GM08714 (cell line): ENCODE measurements around the gene ADAMTS17.

Experiments
- H3K4me3 ChIP-seq: fragments of 200-500 bp; sonication (Bioruptor generic); 2 replicates; pipeline ENCODE4 v1.5.1; 2014; ENCODE audit warnings: mild to moderate bottlenecking, low read length, inconsistent platforms
- ZNF274 ChIP-seq: IDR thresholded peaks from 2 replicates; pipeline ENCODE4 v1.6.1; 2012; ENCODE audit warnings: mild to moderate bottlenecking, low read depth, low read length

Gene ADAMTS17

DNA sequence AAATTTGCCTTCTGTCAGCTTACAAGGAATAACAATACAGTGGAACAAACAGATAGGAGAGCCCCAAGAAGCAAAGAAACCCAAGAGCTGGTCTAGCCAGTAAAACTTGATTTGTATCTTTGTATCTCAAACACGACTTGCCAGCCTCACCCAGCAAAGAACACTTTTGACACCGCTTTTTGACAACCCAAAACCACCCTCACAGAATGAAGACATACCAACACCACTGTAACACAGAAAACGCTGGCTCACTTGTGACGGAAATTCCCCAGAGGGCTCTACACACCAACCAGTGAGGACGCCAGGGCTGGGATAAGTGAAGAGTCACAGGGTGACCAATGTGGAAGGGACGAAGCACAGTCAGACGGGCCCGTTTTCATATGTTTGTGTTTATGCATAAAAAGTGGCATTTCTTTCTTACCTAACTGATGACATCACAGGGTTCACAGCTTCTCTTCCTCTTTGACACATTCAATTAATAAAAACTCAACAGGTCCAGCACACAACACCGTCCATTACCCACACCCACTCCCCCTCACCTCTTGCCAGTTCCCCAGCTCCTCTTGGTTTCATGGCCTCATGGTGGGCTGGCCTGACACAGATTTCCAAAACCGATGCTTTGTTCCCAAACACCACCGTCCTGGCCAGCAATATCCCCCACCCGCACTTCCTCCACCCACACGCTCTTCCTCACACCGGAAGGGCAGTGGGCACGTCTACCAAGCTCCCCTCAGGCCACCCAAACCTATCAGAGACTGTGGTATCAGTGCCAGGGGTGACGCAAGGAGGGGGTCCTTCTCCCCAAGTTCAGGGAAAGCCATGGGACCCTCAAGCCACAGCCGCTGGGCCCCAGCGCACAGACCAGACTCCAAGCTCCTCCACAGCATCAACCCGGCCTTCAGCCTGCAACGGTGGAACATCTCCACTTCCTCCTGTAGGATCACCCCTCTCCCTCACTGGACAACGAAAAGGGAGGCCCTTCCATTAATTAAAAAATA lies 94.2 kb downstream of the ADAMTS17 start:
- no peak for TF ChIP-seq ZNF274
- H3K4me3 ChIP-seq, result no peak overlapping the region

DNA sequence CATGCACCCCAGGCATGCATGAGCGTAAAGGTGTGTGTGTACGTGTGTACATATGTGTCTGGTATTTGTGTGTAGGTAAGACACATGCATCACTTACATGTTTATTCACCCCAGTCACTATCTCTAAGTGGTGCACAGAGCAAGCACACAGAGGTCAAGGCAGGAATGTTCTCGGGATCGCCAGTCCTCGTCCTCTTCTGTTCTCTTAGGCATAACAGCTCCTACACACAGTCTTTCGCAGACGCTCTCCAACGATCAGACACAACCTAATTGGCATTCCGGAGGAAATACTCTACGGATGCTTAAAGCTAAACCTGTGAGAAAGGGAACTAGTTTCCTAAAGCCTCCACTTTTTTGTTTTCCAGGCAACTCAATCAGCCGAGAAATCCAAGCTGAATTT lies 95.9 kb downstream of the ADAMTS17 start:
- H3K4me3 ChIP-seq, result no peak overlapping the region
- no peak for TF ChIP-seq ZNF274

DNA sequence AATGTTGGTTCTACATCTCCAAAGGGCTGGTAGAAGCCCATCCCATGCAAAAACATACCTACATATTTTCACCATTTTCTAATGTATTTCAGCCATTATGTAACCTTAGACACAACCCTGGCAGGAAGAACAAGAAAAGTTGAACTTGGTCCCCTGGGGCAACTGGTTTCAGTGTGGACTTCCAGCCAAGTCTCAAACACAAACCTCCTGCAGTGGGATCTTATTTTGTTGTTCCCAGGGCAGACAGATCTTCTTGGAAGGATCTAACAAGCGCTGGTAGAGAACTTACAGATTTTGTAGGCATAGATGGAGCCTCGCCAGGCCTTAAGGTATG lies 96.3 kb downstream of the ADAMTS17 start:
- no peak overlapping the region for H3K4me3 ChIP-seq
- no peak for TF ChIP-seq ZNF274

DNA sequence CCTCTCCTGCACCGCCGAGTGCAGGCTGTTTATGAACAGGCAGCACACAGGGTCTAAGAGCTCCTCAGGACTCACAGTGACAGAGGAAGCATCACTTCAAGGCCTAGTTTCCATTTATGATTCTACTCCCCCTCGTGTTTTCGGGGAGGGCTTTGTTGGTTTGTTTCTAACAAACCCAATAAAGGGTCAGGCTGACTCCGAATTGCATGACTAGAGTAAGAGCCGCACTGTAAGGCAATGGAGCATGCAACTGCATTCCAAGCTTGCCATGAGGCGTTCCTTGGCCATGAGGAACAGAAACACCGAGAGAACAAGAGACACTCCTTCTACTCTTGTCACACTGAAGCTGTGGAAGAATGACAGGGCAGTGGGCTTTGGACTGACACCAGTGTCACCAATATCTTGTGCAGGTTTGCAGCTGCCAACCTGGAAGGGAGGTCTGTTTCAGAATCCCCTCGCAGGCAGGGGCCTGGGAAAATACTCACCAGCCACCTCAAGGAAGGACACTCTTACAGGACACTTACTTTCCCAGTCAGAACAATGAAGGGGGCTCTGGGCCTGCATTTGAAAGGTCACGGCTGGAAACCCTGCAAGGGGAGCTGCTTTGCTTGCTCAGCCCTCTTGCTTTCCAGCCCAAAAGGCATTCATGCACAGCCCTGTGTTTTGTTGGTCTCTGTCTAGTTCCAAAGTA lies 96.8 kb downstream of the ADAMTS17 start:
- no peak overlapping the region for H3K4me3 ChIP-seq
- no peak for TF ChIP-seq ZNF274

DNA sequence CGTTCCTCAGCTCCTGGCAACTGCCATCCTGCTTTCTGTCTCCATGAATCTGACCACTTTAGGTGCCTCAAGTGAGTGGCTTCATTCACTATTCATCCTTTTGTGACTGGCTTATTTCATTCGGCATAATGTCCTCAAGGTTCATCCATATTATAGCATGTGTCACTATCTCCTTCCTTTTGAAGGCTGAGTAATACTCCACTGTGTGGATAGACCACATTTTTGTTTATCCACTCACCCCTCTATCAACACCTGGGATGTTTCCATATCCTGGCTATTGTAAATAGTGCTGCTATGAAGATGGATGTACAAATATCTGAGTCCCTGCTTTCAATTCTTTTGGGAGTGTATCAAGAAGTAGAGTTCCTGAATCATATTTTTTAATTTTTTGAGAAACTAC lies 98.8 kb downstream of the ADAMTS17 start:
- TF ChIP-seq ZNF274, result no peak
- no peak overlapping the region for H3K4me3 ChIP-seq

DNA sequence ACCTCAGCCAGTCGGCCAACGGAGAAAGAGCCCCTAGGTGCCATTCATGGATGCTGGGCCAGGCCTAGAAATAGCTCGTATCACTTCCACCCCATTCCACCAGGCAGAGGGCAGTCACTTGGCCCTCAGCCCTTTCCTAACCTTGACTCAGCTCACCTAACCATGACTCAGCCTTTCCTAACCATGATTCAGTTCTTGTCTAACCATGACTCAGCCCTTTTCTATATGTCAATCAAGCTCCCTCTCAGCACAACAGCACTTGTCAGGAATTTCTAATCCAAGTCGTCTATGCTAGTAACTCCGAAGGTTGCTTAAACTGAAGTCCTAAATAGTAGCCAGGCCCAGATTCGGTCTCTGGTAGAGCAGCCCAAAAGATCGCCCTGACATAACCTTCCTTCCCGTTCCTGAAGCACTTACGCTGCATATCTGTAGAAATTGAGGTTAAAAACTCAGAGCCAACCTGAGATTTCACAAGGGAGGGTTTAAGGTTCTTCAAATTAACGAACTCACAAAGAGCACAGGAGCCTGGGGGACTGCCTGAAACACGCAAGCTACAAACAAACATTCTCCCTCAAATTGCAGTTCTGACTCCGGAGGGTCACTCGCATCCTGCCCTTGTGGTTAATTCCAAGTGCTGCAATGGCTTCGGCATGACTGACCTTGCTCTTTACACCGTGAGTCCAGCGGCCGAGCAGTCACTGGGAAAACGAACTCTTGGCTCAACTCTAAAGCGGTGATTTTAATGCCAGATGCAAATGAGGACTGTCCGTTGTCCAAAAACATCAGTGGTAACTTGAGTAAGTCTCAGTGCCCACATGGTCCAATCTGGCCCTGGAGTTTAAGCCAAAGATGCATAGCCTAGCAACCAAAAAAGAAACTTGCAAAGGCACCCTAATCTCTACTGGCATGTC lies 99.9 kb downstream of the ADAMTS17 start:
- no peak for TF ChIP-seq ZNF274

DNA sequence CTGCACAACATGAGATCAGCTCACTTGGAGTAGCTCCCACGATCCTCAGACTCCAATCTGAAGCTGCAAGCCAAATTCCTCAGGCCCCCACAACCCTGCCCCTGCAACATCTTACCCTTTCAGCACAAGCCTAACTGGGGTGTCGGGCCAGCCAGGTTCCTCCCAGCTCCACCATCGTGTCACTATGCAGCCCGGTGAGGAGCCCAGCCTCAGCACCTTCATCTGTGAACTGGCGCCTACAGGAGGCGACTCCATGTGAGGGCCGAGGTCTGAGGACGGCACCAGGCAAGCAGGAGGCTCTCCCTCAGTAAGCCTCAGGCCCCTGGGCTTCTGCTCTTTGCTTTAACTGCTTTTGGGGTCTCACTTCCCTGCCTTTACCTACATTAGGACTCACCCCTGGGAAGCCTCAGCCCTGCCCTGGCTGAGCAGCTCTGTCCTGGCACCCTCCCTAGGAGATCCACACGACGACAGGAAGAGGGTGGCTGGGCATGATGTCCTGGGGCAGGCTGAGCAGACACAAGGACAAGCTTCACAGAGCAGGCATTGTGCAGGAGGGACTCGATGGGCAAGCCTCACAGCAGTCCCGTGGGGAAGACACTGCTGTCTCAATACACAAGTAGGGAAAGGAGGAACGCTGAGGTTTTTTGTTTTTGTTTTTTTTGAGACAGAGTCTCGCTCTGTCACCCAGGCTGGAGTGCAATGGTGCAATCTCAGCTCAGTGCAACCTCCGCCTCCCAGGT lies 104.6 kb downstream of the ADAMTS17 start:
- H3K4me3 ChIP-seq, result no peak overlapping the region
- no peak for TF ChIP-seq ZNF274

More for the DNA sequence above, 99.9 kb downstream of the ADAMTS17 start:
- no peak overlapping the region for H3K4me3 ChIP-seq

DNA sequence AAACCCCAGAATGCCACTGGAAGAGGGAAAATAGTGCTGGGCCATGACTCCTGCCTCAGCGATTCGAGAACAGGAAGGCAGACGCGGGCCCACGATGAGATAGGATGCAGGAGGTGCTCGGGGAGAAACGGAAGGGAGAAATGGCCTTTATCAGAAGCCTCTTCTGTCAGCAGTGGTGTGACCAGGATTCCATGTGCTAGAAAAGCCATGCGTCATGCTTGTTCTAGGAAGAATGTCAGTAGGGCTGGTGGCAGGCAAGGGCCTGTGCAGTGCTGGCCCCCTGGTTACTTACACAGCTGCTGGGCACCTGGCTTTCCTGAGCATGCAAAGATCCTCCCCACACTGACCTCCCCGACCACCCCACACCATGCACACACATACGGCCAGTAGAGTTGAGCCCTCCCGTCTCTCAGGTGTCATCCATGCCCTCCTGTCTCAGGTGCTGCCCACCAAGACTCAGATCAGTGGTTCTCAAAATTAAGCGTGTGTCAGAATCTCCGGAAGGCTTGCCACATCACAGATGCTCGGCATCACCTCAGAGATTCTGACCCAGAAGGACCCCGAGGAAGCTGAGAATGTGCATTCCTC lies 106.7 kb downstream of the ADAMTS17 start:
- no peak overlapping the region for H3K4me3 ChIP-seq
- TF ChIP-seq ZNF274, result no peak

DNA sequence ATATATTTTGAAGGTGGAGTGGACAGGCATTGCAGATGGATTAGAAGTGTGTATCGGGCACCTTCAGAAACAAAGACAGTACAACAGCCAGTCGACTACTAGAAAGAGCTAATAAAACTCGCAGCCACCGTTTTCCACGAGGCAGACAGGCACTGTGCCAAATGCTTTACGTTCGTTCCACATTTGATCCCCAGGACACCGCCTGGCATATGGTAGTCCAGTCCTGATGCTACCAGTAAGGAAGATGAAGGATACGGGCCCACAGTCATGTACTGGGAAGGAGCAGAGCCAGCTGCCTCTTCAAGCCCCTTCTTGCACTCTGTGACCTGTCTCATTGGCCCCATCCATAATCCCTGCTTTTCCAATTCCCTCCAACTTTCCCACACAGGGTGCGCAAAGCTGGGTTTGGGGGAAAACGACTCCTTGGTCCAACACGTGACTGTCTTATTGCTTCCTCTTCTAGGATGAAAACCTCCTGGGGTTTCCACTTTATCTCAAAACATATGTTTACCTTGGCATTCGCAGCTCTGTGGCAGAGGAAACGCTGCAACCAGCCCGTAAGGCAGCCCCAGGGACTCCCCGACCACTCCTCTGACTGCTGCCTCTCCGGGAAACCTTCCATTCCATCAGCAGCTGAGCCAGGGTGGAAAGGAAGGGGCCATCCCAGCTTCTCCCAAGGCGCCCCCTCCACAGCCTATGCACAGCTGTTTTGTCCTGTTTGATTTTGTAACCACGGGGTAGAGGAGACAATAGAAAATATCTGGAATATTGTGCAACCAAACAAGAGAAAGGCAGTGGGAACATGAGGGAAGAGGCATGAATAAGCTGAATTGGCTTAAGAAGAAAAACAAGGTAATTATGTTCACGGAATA lies 107.4 kb downstream of the ADAMTS17 start:
- TF ChIP-seq ZNF274, result no peak
- H3K4me3 ChIP-seq, result no peak overlapping the region

DNA sequence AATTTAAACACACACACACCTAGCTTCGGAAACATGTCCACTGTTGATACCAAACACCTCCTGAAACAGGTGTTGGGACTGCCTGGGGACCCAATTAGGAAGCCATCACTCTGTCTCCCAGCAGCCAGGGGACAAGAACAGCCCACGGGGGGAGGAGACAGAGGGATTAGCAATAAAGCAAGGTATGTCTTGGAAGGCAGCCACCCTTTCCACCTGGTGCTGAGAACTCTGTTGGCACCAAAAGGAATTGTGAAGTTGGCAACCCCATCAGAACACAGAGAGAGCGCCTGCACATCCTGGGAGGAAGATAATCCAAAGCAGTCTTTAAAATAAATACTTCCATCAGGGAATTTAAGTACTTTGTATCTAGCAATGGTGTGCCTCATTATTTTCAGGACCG lies 111.0 kb downstream of the ADAMTS17 start:
- TF ChIP-seq ZNF274, result no peak
- H3K4me3 ChIP-seq, result no peak overlapping the region

DNA sequence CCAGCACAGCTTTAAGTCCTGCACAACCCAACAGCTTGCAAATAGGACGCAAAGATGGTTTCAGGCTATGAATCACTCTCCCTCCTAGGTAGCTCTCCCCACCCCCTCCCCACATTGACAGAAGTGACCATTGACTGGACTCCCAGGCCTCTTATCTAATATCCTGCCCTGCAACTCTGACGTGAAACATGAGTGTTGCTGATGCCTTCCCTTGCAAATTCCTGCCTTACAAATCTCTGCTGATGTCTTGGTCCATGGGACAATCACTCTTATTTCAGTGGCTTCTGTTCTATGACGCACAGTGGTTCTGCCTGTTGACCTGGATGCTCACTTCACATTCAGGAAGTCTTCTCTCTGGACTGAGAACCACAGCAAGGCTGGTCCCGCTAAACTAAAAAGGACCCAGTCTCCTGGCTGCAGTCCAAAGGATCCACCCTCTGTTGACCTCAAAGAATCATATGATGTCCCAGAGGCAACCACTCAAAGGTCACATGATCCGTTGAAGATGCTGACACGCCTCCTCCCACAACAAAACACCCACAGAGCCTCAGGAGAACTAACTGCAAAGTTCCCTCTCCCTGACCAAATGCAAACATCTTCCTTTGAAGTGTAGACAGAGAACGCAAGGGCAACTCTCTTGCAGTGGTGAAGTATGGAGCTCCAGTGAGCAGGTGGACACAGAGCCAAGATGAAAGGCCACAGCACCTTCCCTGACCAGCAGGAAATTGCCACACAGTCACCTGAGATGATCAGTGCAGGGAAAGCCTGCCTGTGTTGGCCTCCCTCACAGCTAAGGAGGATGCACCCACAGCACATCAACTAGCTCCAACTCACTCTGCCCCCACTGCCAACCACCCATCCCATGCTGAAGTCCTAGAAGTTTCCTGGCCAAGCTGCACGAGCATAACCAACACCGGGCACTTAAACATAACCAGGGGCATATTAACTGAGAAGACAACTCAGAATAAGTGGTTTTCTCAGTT lies 112.3 kb downstream of the ADAMTS17 start:
- TF ChIP-seq ZNF274, result no peak

More for the DNA sequence above, 112.3 kb downstream of the ADAMTS17 start:
- H3K4me3 ChIP-seq, result no peak overlapping the region
